Measurements from ENCODE around the gene DNAH8.
"Not testable (repeated sequence)": the region's sequence is repeated elsewhere in the genome, so short reads cannot be mapped to it uniquely, and the experiment has no call there.

The DNAH8 gene

DNA sequence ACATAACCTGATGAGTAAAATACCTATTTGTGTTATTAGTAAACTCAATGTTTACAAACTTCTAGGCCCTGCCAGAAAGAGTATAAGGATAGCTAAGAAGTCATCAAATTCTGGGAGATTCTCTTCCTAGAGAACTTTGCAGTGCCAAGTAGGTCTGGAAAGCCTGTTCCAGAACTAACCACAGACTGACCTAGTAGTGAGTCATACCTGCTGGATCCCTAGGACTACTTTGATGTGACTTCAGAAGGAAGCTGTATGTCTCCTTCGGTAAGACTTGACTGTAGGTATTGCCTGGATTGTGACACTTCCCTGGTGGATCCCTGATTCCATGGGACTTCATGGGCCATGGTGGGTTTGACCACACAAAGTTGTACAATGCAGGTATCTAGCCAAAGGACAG lies 131.7 kb downstream of the DNAH8 start:
- DNase-seq, result no peak

DNA sequence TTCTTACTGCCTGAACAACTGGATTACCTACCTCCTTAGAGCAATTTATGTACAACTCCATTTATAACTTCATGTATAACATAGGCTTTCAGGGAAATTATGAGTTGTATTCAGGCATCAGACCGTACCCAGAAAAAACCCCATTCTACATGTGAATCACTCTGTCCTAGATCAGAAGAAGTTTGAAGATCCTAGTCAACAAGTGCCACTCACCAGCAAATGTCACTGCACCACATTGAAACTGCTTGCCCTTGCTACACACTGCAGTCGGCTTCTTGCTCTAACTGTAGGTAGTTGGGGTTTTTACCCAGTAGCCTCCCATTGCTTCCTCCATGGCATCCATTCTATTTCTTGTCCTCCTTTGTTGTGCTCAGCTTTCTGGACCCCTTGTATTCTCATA lies 132.4 kb downstream of the DNAH8 start:
- no peak for DNase-seq

GRCh38 chr6:38848760-38849159 lies 133.6 kb downstream of the DNAH8 start:
- DNase-seq, result no peak

- no peak for DNase-seq
Observed at GRCh38 chr6:38852215-38852614, 137.1 kb downstream of the DNAH8 start.

DNA sequence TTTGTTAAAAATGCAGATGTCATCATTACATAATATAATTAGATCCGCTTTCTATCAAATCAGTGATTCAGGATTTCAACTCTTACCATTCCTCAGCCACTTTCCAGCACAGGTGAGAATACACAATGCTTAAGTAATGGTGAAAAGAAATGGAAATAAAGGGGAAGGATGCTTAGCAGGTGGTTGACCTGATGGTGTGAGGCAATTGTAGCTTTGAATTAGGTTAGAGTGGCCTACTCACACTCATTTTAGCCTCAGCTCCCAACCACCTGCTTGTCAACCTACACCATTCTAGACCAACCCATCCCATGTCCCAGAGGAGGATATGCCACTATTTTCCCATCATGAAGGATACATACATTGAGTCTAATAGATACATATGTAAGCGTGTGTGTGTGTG lies 138.1 kb downstream of the DNAH8 start:
- no peak for DNase-seq

GRCh38 chr6:38856492-38856891 lies 141.4 kb downstream of the DNAH8 start:
- DNase-seq, result no peak

- DNase-seq, result no peak
Observed at GRCh38 chr6:38857815-38858214, 142.7 kb downstream of the DNAH8 start.

DNA sequence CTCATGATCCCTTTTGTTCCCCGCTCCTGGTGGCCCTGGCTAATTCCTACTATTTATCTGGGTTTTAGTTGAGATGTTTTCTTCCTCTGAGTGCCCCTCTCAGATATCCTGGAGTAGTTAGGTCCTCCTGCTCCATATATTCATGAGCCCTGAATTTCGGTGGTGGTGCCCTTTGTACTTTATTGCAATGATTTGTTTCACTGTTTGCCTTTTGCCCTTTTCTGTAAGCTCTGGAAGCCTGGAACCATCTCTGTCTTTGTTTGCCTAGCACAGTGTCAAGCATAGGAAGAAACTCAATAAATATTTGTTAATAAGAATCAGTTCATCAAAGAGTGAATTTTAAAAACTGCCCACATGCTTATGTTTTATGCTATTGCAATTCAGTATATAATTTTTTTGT lies 144.9 kb downstream of the DNAH8 start:
- DNase-seq, result no peak

GRCh38 chr6:38861926-38862401 lies 146.9 kb downstream of the DNAH8 start:
- DNase-seq, result no peak

GRCh38 chr6:38865521-38866174 lies 150.5 kb downstream of the DNAH8 start:
- DNase-seq, result no peak

DNA sequence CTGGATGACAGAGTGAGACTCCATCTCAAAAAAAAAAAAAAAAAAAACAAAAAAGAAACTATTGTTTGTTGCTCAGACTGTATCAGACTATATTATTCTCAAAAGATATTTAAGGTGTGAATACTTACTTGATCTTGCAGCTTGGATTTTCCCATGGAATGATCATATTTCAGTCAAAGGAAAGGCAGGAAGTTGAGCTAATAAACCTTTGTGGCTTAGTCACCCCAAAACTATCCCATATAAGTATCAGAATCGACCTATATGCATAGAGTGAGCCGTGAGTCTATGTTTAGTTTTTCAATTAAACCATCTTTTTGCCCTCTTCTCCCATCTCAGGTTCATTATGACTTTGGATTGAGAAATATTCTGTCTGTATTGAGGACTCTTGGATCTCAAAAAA lies 152.6 kb downstream of the DNAH8 start:
- no peak for DNase-seq

DNA sequence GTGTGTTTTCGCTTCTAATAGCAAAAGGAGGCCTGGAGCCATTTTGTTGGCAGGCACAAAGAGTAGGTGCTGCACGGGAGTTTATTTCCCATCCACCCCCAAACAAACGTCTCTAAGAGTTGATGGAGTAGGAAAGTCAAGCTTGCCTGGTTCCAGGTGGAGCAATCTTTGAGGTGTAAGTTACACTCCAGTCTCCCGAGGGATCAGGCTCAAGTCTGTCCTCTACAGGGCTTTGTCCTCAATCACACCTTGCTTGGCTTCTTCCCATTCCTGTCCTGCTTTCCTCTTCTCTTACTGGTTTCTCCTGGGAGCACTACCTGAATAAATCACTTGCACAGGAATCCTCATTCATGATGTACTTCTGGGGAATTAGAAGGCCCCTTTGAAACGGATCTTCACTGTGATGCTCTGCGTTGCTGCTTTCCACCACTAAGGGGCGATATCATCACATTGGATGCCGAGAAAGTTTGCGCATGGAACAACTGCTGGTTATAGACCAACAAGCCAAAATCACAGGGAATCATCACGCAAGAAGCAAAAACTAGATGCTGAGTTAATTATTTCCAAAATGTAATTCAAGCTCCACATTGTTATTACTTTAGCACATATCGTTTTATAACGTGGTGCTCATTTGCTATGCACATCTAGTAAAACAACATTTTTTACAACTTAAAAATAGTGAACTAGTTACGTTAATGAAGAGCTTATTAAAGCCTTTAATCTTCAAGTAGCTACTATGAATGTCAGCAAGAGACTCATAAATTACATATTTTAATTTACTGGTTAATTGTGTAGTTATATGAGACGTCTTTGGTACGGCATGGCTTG lies 156.8 kb downstream of the DNAH8 start:
- peak; percentile 45 for DNase-seq

DNA sequence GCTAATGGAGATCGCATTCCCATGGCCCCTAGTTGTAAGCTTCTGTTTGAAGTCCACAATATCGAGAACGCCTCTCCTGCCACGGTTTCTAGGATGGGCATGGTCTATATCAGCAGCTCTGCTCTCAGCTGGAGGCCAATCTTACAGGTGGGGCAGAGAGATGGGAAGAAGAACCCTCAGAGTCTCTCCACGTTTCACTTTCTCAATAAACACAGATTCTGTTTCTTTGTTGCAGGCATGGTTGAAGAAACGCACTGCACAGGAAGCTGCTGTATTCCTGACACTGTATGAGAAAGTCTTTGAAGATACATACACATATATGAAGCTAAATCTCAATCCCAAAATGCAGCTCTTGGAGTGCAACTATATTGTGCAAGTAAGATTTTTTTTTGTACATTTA lies 157.9 kb downstream of the DNAH8 start:
- no peak for DNase-seq

DNA sequence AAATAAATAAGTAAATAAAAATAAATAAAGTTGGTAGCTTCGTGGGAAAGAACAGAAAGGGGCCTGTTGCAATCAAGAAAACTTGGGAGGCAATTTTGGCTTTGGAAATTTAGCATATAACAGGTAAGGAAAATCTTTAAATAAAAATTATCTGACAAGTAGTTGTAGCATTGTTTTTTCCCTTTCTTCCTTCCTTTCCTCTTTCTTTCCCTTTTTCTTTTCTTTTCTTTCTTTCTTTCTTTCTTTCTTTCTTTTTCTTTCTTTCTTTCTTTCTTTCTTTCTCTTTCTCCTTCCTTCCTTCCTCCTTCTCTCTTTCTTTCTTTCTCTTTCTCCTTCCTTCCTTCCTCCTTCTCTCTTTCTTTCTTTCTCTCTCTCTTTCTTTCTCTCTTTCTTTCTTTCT lies 158.7 kb downstream of the DNAH8 start:
- DNase-seq, result not testable (repeated sequence)

DNA sequence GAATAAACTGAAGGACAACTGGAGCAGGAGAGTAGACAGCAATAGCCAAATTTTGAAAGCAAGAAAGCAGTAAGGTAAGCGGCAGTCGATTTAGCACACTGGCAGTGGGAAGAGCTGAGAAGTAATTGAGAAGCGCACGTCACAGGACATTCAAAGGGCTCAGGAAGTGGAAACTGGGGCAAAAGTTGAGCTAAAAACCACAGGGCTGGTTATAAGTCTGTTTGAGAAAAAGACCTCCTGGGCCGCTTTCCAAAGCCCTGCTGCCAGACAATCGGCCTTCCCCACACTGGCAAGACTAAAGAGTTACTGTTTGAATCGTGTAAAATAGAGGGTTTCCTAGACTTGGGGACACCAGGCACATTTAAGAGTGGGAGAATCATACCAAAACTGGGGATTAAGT lies 161.4 kb downstream of the DNAH8 start:
- peak; percentile 21 for DNase-seq

DNA sequence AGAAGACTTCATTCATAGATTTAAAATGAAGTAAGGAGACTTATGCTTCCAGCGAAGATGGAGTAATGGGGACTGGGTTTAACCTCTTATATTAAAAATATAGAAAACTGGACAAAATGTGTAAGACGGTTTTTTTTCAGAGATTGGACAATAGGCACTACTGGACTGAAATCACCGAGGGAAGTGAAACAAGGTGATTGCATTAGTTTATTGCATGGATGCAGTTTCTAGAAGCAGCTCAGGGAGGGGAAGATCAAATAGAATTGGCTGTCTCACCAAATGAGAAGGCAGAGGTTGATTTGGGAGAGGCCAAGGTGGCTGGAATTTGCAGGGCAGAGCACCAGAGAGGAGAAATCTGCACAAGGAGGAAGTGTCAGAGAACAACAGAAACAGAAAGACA lies 162.6 kb downstream of the DNAH8 start:
- no peak for DNase-seq

GRCh38 chr6:38882157-38882556 lies 167.0 kb downstream of the DNAH8 start:
- no peak for DNase-seq

- DNase-seq, result no peak
Observed at GRCh38 chr6:38897507-38897906, 182.4 kb downstream of the DNAH8 start.

DNA sequence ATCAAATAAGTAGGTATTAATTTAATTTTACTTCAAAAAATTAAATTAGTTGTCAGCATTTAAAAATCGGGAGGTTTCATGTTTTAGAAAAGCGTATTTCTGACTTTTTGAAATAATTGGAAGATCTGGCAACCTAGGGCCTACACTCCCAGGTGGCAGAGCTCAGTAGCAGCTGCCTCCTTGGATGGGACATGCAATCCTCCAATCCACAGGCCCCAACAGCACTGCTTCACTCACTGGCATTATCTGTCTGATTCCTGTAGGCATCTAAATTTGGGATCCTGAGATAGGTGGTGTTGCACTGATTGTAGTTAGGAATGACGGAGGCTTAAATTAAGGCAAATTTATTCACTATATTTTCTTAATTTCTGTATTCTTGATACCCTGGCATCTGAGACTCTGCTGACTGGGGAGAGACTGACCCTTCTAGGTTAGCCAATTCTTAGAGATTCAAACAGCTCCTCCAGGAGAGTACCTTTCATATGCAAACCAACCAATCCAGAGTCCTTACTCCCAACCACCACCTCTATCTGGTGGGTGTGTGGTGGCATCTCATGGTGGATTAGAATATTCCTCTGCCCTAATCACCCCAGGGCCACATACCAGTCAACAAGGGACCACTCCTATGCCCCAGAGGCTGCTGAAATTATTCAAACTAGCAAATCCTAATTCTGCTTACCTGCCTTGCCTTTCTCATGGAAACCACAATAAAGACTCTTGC lies 186.9 kb downstream of the DNAH8 start:
- no peak for DNase-seq

GRCh38 chr6:38906582-38906981 lies 191.5 kb downstream of the DNAH8 start:
- no peak for DNase-seq

- DNase-seq, result no peak
Observed at GRCh38 chr6:38907264-38907663, 192.2 kb downstream of the DNAH8 start.

DNA sequence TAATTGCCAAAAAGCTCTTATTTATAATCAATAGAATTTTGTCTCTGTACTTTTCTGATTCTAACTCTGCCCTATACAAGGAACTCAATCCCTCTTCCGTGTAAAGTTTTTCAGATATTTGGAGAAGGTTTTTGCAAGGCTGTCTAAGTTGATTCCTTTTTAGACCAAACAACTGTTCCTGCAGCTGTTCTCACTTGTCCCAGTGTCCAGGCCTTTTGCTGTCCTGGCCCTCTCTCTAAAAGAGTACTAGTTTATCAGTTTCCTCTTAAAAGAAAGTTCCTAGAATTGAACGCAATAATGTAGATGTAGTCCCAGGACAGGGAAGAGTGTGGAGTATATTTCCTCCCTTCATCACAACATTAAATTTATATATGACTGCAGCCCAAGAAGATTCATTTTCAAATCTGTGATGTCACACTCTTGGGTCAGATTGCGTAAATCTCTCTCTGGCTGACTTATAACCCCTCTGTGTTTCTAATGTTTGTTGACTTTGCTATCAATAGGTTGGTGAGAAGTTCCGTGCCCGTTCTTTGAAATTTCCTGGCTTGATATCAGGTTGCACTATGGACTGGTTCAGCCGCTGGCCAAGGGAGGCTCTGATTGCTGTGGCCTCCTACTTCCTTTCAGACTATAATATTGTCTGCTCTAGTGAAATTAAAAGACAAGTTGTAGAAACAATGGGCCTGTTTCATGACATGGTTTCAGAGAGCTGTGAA lies 194.1 kb downstream of the DNAH8 start:
- DNase-seq, result no peak

DNA sequence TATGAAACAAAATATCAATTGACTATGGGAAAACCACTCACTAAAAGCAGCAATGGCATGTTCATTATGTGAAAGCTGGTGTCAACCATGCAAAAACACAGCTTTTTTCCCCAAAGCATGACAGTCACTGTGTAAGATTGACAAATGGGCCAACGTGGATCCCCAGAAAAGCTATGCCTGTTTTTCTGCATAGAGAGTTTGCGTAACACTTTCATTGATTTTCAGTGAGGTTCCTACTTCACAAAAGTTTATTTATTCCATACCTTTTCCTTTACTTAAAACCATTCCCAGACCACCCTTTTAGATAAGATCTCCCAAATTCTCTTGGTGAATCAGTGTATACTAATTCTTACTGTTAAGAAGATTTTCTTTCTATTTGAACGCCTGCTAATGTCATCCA lies 195.1 kb downstream of the DNAH8 start:
- DNase-seq, result no peak

Data from activated gamma-delta T cell treated with Interleukin-2 at 50 U/mL for 16 hours (primary cell).